Vagina (tissue), 2 donors: ENCODE measurements around the gene FANCC. TPM values are rescaled to one million over a fixed set of nuclear protein-coding genes. Genes with fewer than 3 reads are reported as not detected.
"Not testable (repeated sequence)": the region's sequence is repeated elsewhere in the genome, so short reads cannot be mapped to it uniquely, and the experiment has no call there.

ENCODE experiments used
- DNase-seq, 2 donors: peaks; one replicate each; pipeline ENCODE4 v3.0.0-alpha.2; 2017; ENCODE audit errors: extremely low spot score in 2 of 2
- H3K27ac ChIP-seq: fragments of 200-600 bp; sonication (generic); one replicate; pipeline ENCODE4 v1.5.1; 2019
- H3K27me3 ChIP-seq: fragments of 200-600 bp; sonication (generic); one replicate; pipeline ENCODE4 v1.5.1; 2019
- H3K36me3 ChIP-seq, 2 donors: fragments of 200-600 bp; sonication (generic); one replicate each; pipeline ENCODE4 v1.5.1; 2017 to 2019
- H3K4me1 ChIP-seq: fragments of 200-600 bp; sonication (generic); one replicate; pipeline ENCODE4 v1.5.1; 2019
- H3K4me3 ChIP-seq, 2 donors: fragments of 200-600 bp; sonication (generic); 1 replicate in 1 of 2; 2 replicates in 1 of 2; pipeline ENCODE4 v1.5.1; 2016 to 2019
- H3K9me3 ChIP-seq: fragments of 200-600 bp; sonication (generic); one replicate; pipeline ENCODE4 v1.5.1; 2019
- POLR2A ChIP-seq, 2 donors: fragments of 450-650 bp; IDR thresholded peaks; one replicate each; pipeline ENCODE4 v1.6.1; 2017; ENCODE audit warnings: antibody characterized with exemption in 2 of 2, mild to moderate bottlenecking in 2 of 2, moderate library complexity in 2 of 2
- POLR2AphosphoS5 ChIP-seq, 2 donors: sonication (generic); formaldehyde crosslinking; IDR thresholded peaks; one replicate each; pipeline ENCODE4 v1.9.0; 2017; ENCODE audit warnings: antibody characterized with exemption in 2 of 2, mild to moderate bottlenecking in 2 of 2, low read depth in 1 of 2; ENCODE audit not compliant: insufficient read depth in 1 of 2
- intact Hi-C: fragments of 100-400 bp; cut with DNase I; formaldehyde crosslinking; loops from one replicate; pipeline ENCODE4 v1.15.1; 2023
- total RNA-seq: library from RNA; depleted of rRNA; stranded (reverse); fragments of >200 nt; gene quantifications from one replicate; pipeline ENCODE4 v1.2.3, GENCODE V29; 2016
- TF ChIP-seq, protein P1 (sequence below), 3 experiments: fragments of 450-650 bp in 2 of 3; fragments of 200-600 bp in 1 of 3; sonication (generic) in 1 of 3; IDR thresholded peaks; one replicate each; pipeline ENCODE4 v1.5.1; 2017 to 2019; ENCODE audit warnings: antibody characterized with exemption in 3 of 3, mild to moderate bottlenecking in 2 of 3, moderate library complexity in 2 of 3

The FANCC gene
- total RNA-seq, 1 donor from 2014 or later: 17.2 TPM

DNA sequence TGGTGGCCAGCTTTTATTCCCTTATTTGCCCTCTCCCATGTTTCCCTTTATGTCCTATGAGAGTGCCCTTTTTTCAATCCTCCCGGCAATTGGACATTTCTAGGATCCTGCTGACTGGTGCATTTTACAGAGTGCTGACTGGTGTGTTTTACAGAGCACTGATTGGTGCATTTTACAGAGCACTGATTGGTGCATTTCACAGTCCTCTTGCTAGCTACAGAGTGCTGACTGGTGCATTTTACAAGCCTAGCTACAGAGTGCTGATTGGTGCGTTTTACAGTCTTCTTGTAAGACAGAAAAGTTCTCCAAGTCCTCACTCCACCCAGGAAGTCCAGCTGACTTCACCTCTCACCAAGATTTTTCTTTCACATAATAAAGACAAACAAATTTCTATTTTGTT is 15.4 kb upstream of the FANCC start:
- Histone ChIP-seq H3K9me3 (no peaks in the 10 kb centered on the region), H3K4me3 (no peak overlapping the region), H3K27ac (no peak overlapping the region), H3K27me3 (no peaks in the 10 kb centered on the region), H3K4me1 (no peaks in the 10 kb centered on the region), H3K36me3 (no peaks in the 10 kb centered on the region)
- TF ChIP-seq, protein P1, sequence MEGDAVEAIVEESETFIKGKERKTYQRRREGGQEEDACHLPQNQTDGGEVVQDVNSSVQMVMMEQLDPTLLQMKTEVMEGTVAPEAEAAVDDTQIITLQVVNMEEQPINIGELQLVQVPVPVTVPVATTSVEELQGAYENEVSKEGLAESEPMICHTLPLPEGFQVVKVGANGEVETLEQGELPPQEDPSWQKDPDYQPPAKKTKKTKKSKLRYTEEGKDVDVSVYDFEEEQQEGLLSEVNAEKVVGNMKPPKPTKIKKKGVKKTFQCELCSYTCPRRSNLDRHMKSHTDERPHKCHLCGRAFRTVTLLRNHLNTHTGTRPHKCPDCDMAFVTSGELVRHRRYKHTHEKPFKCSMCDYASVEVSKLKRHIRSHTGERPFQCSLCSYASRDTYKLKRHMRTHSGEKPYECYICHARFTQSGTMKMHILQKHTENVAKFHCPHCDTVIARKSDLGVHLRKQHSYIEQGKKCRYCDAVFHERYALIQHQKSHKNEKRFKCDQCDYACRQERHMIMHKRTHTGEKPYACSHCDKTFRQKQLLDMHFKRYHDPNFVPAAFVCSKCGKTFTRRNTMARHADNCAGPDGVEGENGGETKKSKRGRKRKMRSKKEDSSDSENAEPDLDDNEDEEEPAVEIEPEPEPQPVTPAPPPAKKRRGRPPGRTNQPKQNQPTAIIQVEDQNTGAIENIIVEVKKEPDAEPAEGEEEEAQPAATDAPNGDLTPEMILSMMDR (IDR thresholded peaks at IDR 0.05): no peak
- TF ChIP-seq POLR2A (IDR thresholded peaks at IDR 0.05): no peak
- TF ChIP-seq POLR2AphosphoS5 (IDR thresholded peaks at IDR 0.05; ENCODE audit: insufficient read depth in 1 of 2, low read depth in 1 of 2): no peak
- intact Hi-C loops: no loop called here
- DNase-seq: no peak

DNA sequence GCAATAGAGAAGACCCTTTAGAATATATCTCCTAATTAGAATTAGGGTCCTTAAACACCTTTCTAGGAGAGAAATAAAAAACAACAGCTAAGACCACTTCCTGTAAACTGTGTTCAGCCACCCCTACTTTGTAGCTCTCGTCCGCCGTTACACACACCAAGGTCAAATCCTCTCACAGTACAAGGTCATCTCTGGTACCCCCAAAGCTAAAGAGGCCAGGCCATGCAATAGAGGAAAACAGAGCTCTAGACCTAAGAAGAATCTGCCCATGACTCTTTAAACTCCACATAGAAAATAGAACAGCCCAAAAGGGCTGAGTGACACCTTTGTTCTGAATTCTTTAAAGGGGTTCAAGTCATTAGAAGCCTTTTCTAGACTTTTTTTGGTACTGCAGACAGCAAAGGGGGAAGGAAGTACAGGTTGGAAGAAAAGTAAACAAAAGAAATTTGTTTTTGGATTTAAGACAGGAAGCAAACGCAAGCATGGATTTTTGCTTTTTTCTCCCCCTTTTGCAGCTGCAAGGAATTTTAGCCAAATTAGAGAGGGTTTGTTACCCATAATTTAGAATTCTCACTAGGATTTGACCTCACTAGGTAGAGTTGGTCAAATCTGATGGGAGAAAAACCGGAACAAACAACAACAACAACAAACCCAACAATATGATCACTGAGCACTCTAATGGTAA is 13.4 kb upstream of the FANCC start:
- intact Hi-C loops: no loop called here
- no peak overlapping the region for H3K4me3 ChIP-seq
- TF ChIP-seq POLR2A (IDR thresholded peaks at IDR 0.05): no peak
- TF ChIP-seq, protein P1 (IDR thresholded peaks at IDR 0.05): no peak
- DNase-seq: no peak
- no peaks in the 10 kb centered on the region for H3K36me3 ChIP-seq
- H3K9me3 ChIP-seq: no peaks in the 10 kb centered on the region
- no peaks in the 10 kb centered on the region for H3K4me1 ChIP-seq
- H3K27me3 ChIP-seq: no peaks in the 10 kb centered on the region
- no peak overlapping the region for H3K27ac ChIP-seq

DNA sequence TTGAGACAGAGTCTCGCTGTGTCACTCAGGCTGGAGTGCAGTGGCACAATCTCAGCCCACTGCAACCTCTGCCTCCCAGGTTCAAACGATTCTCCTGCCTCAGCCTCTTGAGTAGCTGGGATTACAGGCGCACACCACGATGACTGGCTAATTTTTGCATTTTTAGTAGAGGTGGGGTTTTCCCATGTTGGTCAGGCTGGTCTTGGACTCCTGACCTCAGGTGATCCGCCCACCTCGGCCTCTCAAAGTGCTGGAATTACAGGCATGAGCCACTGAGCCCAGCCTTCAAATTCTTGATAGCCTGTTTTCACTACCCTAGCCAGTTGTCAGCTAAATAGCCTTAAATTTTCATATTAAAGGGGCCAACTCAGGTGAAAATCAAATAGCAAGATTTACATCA is 11.6 kb upstream of the FANCC start:
- H3K27ac ChIP-seq, H3K27me3 ChIP-seq, H3K4me1 ChIP-seq, H3K4me3 ChIP-seq, H3K36me3 ChIP-seq, intact Hi-C loops, H3K9me3 ChIP-seq, DNase-seq: not testable (repeated sequence)

DNA sequence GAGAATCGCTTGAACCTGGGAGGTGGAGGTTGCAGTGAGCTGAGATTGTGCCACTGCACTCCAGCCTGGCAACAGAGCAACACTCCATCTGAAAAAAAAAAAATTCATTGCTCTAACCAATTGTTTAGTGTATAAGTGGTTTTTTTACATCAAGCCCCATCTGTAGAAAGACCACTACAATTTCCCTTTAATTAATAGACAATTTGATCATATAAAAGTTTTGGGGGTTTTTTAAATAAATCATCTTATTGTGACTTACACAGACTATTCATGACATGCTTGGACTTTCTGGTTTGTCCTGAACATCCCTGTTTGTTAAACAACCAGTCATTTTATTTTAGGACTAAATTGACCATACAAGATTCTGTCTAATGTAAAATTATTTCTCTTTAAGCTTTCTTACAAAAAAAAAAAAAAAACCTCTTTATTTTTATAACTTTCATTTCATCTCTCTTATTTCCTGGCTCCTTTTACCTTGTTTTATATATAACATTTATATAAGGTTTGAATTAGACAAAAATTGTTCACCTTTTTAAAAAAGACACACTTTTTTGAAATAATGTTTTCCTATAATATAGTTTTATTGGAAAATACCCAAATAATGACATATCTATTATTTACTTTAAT is 9.8 kb upstream of the FANCC start:
- intact Hi-C loops: no loop called here
- Histone ChIP-seq H3K27me3 (no peaks in the 10 kb centered on the region), H3K4me3 (no peak overlapping the region), H3K36me3 (no peaks in the 10 kb centered on the region), H3K4me1 (no peaks in the 10 kb centered on the region), H3K27ac (no peak overlapping the region), H3K9me3 (no peaks in the 10 kb centered on the region)
- TF ChIP-seq POLR2AphosphoS5 (IDR thresholded peaks at IDR 0.05; ENCODE audit: insufficient read depth in 1 of 2, low read depth in 1 of 2) (no peak), POLR2A (IDR thresholded peaks at IDR 0.05) (no peak)
- TF ChIP-seq, protein P1 (IDR thresholded peaks at IDR 0.05): no peak
- DNase-seq: no peak

DNA sequence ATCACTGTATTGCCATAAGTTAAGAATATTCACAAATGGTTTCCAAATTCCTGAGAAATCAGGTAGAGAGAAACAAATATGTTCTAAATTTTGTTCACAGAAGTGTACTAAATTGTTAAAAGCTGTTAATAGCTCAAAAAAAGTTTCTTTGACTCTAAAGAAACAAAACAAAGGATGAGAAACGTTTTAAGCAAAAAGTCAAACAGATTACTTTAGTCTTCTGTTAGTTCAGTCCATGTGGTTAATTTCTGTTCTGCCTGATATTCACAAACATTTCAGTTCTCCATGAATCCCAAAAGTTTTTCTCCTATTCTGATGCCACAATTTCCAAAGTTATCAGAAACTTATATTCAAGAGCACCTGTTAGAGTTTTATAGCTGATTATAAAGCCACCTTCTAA is 7.7 kb upstream of the FANCC start:
- Histone ChIP-seq H3K27ac (no peak overlapping the region), H3K27me3 (no peaks in the 10 kb centered on the region), H3K9me3 (no peaks in the 10 kb centered on the region), H3K4me3 (no peak overlapping the region), H3K36me3 (no peaks in the 10 kb centered on the region), H3K4me1 (no peaks in the 10 kb centered on the region)
- intact Hi-C loops: no loop called here
- no peak for DNase-seq
- TF ChIP-seq POLR2AphosphoS5 (IDR thresholded peaks at IDR 0.05; ENCODE audit: insufficient read depth in 1 of 2, low read depth in 1 of 2) (no peak), POLR2A (IDR thresholded peaks at IDR 0.05) (no peak)
- TF ChIP-seq, protein P1 (IDR thresholded peaks at IDR 0.05): no peak
